WERI-Rb-1 (cell line): ENCODE data around the gene AASDH.

Experiments used
- DNase-seq: peaks from one replicate; pipeline ENCODE4 v3.0.0-alpha.2; 2020
- H3K27ac ChIP-seq: fragments of 250-450 bp; sonication (Bioruptor Pico); 2 replicates; pipeline ENCODE4 v1.5.1; 2020; ENCODE audit warnings: mild to moderate bottlenecking, moderate library complexity
- H3K27me3 ChIP-seq: fragments of 250-450 bp; sonication (Bioruptor Pico); 2 replicates; pipeline ENCODE4 v1.5.1; 2021; ENCODE audit warnings: mild to moderate bottlenecking, low read depth, moderate library complexity; ENCODE audit not compliant: insufficient read depth, severe bottlenecking
- H3K36me3 ChIP-seq: fragments of 250-450 bp; sonication (Bioruptor Pico); 2 replicates; pipeline ENCODE4 v1.5.1; 2020; ENCODE audit warnings: mild to moderate bottlenecking, moderate library complexity
- H3K4me3 ChIP-seq: 2 replicates; pipeline ENCODE4 v1.5.1; 2011; ENCODE audit warnings: low read depth, mild to moderate bottlenecking, control low read depth, low read length
- H3K9me3 ChIP-seq: fragments of 250-450 bp; sonication (Bioruptor Pico); 2 replicates; pipeline ENCODE4 v1.5.1; 2021; ENCODE audit warnings: mild to moderate bottlenecking, moderate library complexity; ENCODE audit not compliant: severe bottlenecking
- TF ChIP-seq, protein P1 (sequence below): IDR thresholded peaks from 2 replicates; pipeline ENCODE4 v1.5.1; 2011; ENCODE audit warnings: low read depth, mild to moderate bottlenecking, control low read depth, inconsistent platforms, low read length

The AASDH gene

DNA sequence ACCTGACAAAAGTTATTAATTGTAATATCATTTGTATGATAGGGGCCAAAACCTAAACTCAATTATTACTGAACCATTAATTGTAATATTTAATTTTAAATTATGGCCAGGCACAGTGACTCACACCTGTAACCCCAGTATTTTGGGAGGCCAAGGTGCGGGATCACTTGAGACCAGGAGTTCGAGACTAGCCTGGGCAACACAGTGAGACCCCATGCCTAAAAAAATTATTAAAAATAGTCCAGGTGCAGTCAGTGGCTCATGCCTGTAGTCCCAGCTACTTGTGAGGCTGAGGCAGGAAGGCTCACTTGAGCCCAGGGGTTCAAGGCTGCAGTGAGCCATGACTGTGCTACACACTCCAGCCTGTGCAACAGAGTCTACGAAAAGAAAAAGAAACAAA, 30.1 kb upstream of the AASDH start:
- no peak overlapping the region for H3K4me3 ChIP-seq
- TF ChIP-seq, protein P1, sequence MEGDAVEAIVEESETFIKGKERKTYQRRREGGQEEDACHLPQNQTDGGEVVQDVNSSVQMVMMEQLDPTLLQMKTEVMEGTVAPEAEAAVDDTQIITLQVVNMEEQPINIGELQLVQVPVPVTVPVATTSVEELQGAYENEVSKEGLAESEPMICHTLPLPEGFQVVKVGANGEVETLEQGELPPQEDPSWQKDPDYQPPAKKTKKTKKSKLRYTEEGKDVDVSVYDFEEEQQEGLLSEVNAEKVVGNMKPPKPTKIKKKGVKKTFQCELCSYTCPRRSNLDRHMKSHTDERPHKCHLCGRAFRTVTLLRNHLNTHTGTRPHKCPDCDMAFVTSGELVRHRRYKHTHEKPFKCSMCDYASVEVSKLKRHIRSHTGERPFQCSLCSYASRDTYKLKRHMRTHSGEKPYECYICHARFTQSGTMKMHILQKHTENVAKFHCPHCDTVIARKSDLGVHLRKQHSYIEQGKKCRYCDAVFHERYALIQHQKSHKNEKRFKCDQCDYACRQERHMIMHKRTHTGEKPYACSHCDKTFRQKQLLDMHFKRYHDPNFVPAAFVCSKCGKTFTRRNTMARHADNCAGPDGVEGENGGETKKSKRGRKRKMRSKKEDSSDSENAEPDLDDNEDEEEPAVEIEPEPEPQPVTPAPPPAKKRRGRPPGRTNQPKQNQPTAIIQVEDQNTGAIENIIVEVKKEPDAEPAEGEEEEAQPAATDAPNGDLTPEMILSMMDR: no peak
- no peak for DNase-seq

DNA sequence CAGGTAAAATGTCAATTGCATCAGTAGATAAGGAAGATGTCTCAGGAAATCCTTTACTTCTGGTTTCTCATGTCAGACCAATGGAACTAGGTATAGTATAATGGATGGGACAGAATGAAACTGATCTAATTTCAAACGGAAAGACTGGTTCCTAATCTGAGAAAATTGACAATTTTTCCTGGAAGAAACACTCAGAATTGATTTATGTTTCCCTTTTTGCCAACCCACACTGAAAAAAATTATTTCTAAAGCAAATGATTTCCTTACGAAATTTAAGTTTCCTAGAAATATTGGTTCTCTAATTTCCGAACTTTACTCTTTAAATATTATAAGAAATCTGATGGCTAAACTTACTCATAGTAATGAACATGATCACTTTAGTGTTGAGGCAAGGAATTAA, 29.1 kb upstream of the AASDH start:
- Histone ChIP-seq H3K27me3 (no peaks in the 10 kb centered on the region), H3K4me3 (no peak overlapping the region), H3K9me3 (no peaks in the 10 kb centered on the region), H3K36me3 (peaks cover 4% of the 10 kb centered on the region), H3K27ac (no peak overlapping the region)
- TF ChIP-seq, protein P1: no peak
- DNase-seq: no peak

More for the DNA sequence above, 30.1 kb upstream of the AASDH start:
- Histone ChIP-seq H3K36me3 (peaks cover 7% of the 10 kb centered on the region), H3K27ac (no peak overlapping the region), H3K27me3 (no peaks in the 10 kb centered on the region), H3K9me3 (no peaks in the 10 kb centered on the region)

DNA sequence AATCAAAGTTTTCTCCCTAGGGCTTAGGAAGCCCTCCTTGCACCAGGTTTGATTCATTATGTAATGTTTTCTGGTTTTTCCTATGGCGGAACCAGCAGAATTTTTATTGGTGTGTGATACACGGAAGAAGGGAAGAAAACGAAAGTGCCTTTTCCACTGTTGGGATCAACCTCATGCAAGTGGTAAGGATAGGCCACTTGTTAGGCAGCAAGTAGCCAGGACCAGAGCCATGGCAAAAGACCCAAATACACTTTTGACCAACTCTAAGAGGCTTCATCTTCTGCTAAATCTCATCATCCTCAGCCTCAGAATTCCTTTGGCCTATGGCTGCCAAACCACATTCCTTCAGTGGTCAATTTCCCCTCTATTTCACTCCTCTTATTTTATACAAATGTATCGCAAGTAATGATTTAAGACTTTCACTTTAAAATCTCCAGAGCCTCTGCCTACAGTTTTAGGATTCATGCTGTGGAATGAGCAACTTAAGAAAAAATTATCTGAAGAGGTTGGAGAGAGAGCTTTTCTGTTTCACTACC, 26.9 kb upstream of the AASDH start:
- no peaks in the 10 kb centered on the region for H3K9me3 ChIP-seq

DNA sequence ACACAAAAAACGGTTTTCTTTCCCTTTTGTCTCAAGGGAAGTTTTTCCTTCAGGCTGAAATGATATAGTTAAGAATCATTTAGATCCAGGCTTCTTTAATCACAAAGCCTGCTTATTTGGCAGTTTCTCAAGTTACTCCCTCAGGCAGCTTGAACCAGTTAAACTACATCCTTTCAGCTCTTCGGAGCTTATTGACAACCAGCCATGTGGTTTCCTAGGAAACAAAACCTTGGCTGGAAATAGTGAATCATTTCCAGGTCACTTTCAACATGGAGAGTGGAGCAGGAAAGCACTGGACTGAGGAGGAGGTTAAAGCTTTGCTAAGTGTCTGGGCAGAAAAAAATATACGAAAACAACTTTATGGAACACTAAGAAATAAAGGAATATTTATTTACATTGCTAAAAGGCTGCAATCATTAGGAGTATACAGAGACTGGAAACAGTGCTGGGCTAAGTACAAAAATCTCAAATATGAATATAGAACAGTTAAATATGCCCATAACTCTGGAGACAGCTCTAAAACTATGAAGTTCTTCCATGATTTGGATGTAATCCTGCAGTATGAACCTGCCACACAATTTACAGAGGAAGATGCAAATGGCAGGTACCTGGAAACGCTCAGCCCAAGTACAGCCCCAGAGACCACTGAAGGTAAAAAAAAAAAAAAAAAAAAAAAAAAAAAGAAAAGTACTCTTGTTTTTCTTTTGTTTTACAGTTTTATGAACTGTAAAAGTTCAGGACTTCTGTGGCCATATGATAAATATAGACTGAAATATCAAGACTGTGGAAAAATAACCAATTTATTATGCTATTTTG, 23.2 kb upstream of the AASDH start:
- H3K9me3 ChIP-seq: no peaks in the 10 kb centered on the region
- DNase-seq: peak; percentile 27
- H3K36me3 ChIP-seq: peaks cover 18% of the 10 kb centered on the region
- no peaks in the 10 kb centered on the region for H3K27me3 ChIP-seq
- TF ChIP-seq, protein P1: no peak
- H3K27ac ChIP-seq: peak overlapping the region; percentile 41; the same call in 1 of the 2 replicates
- H3K4me3 ChIP-seq: no peak overlapping the region

More for the DNA sequence above, 26.9 kb upstream of the AASDH start:
- Histone ChIP-seq H3K4me3 (no peak overlapping the region), H3K27me3 (no peaks in the 10 kb centered on the region), H3K27ac (no peak overlapping the region), H3K36me3 (no peaks in the 10 kb centered on the region)
- TF ChIP-seq, protein P1: no peak
- DNase-seq: no peak

DNA sequence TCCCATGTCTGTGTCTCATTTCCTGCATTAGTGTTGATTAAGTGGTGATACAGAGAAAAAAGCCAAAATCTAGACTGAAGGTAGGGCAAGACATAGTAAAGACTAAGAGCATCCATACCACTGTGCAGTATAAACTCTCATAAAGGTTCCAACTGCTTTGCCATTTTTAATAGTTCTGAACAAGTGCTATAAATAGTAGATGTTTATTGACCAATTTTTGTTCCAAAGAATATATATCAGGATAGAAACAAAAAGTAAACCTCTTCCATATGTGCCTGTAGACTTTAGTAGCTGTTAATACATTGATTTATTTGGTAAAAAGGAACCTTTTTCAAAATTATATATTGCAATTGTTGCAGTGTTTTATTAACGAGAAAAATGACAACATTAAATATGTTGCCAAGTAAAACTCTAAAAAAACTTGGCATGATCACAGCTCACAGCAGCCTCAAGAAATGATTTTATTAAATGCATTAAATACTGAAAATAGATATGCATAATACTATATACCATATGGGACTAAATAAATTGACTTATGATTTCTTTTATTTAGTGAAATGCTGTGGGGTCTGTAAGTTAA, 22.3 kb upstream of the AASDH start:
- no peaks in the 10 kb centered on the region for H3K27me3 ChIP-seq
- peaks cover 25% of the 10 kb centered on the region for H3K36me3 ChIP-seq
- no peak overlapping the region for H3K4me3 ChIP-seq
- 0 out of 2 replicates have a peak overlapping the region, but pooled peaks have one; percentile 3 for H3K27ac ChIP-seq
- DNase-seq: no peak
- TF ChIP-seq, protein P1: no peak
- H3K9me3 ChIP-seq: no peaks in the 10 kb centered on the region
